Right lobe of liver (tissue), 4 donors: ENCODE data around the gene MYO15A.

Experiments used
- CTCF ChIP-seq, 4 donors: fragments of 200-600 bp in 3 of 4; fragments of 450-650 bp in 1 of 4; IDR thresholded peaks; one replicate each; pipeline versions ENCODE4 v1.5.1 to v1.8.0; 2016 to 2022; ENCODE audit warnings: antibody characterized with exemption in 4 of 4, mild to moderate bottlenecking in 2 of 4
- POLR2A ChIP-seq: fragments of 450-650 bp; IDR thresholded peaks from one replicate; pipeline ENCODE4 v1.6.1; 2017; ENCODE audit warnings: antibody characterized with exemption, mild to moderate bottlenecking
- donor health status: DM: no; HTN: no; CAD: no.
- donor health status: DM: no; HTN: no; CAD: no.
- donor health status: DM: no; HTN: yes; CAD: no.

- TF ChIP-seq POLR2A = no peak
- TF ChIP-seq CTCF (IDR thresholded peaks at IDR 0.05) = no peak
Observed at GRCh38 chr17:18194394-18194793, 85.8 kb downstream of the MYO15A start.
